Measurements from ENCODE around the gene TOR2A. TPM values are rescaled to one million over a fixed set of nuclear protein-coding genes. Genes with fewer than 3 reads are reported as not detected.
A peak's percentile ranks its signal among the peaks of the same experiment; 100 is the strongest.

The TOR2A gene
- total and polyA plus RNA-seq, 2 of the 8 experiments (the other 6 are each of a cell fraction or from before 2014, with no cell fraction given), result 18.7 to 24.9 TPM

- H3K27me3 ChIP-seq (replicated peaks in 1 of 4; ENCODE audit: control insufficient read depth in 3 of 4, extremely low read depth in 1 of 4, insufficient read depth in 3 of 4, low read length in 3 of 4), result no peaks in the 10 kb centered on the region
- no peak overlapping the region for H2BK12ac ChIP-seq (ENCODE audit: low read depth, low read length)
- 0 out of 2 replicates have a peak, but pooled peaks cover 2% of the 10 kb centered on the region for H3K23me2 ChIP-seq (ENCODE audit: low read depth, low read length)
- no peak overlapping the region for H2BK15ac ChIP-seq (ENCODE audit: low read length)
- peaks cover 3 to 11% (median 6%) of the 10 kb centered on the region in 4 experiments; a peak in 6 of 7 replicates for H3K4me1 ChIP-seq (replicated peaks in 1 of 4; ENCODE audit: control insufficient read depth in 3 of 4, insufficient read depth in 4 of 4, low read length in 3 of 4)
- H3K79me2 ChIP-seq (ENCODE audit: control insufficient read depth in 1 of 2, insufficient read depth in 2 of 2, low read length in 2 of 2), result no peaks in the 10 kb centered on the region
- no peak overlapping the region for H3K14ac ChIP-seq (ENCODE audit: insufficient read length)
- 91% methylated on average over 13 of the region's 16 CpGs; no CpG with 5 or more reads in 1 of the 2 experiments for WGBS, 2 experiments (ENCODE audit: extremely low coverage in 1 of 2, insufficient coverage in 1 of 2, insufficient read length in 1 of 2, insufficient replicate concordance in 2 of 2, low coverage in 1 of 2, low lambda C conversion rate in 2 of 2, missing lambda C conversion rate in 1 of 2)
- H2AFZ ChIP-seq (ENCODE audit: low read length), result no peak overlapping the region
- no peaks in the 10 kb centered on the region for H3K79me1 ChIP-seq (ENCODE audit: low read depth, low read length)
- H3K23ac ChIP-seq (ENCODE audit: insufficient read length), result no peak overlapping the region
- H3K4me2 ChIP-seq (ENCODE audit: insufficient read depth in 1 of 2, low read depth in 2 of 2, low read length in 2 of 2), result no peak overlapping the region
- CTCF ChIA-PET (ENCODE audit: partially characterized antibody), result interaction anchor here (0.6 to 5.0 kb wide), 12 partner anchors 16 to 250 kb away, joined by 3 to 23 read pairs (median 4); partner anchors contain the start of gene CFAP157
- H3K4ac ChIP-seq (replicated peaks; ENCODE audit: insufficient read length, low read depth, low read length), result no peak overlapping the region
- no peak overlapping the region for H2BK20ac ChIP-seq (ENCODE audit: low read length)
- no peak overlapping the region for H2BK5ac ChIP-seq (ENCODE audit: low read depth, low read length)
- H4K8ac ChIP-seq (ENCODE audit: extremely low read depth, insufficient read depth, low read length), result no peak overlapping the region; the same call in 1 of the 2 replicates
- TF ChIP-seq, protein P1, sequence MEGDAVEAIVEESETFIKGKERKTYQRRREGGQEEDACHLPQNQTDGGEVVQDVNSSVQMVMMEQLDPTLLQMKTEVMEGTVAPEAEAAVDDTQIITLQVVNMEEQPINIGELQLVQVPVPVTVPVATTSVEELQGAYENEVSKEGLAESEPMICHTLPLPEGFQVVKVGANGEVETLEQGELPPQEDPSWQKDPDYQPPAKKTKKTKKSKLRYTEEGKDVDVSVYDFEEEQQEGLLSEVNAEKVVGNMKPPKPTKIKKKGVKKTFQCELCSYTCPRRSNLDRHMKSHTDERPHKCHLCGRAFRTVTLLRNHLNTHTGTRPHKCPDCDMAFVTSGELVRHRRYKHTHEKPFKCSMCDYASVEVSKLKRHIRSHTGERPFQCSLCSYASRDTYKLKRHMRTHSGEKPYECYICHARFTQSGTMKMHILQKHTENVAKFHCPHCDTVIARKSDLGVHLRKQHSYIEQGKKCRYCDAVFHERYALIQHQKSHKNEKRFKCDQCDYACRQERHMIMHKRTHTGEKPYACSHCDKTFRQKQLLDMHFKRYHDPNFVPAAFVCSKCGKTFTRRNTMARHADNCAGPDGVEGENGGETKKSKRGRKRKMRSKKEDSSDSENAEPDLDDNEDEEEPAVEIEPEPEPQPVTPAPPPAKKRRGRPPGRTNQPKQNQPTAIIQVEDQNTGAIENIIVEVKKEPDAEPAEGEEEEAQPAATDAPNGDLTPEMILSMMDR (IDR thresholded peaks at IDR 0.05; ENCODE audit: control extremely low read depth in 1 of 3, insufficient read depth in 1 of 3, low read depth in 1 of 3, low read length in 3 of 3), result peak in 1 of 3 experiments; percentile 26; a peak in 1 of 4 replicates
- TF ChIP-seq EZH2 (IDR thresholded peaks at IDR 0.05; ENCODE audit: low read depth, low read length, severe bottlenecking), result no peak
- POLR2A ChIA-PET (ENCODE audit: partially characterized antibody), result interaction anchor here (0.6 kb wide), 2 partner anchors 53 to 72 kb away, joined by 3 to 4 read pairs; partner anchors contain the start of gene CDK9
- H3K9ac ChIP-seq (replicated peaks in 1 of 4; ENCODE audit: extremely low read depth in 1 of 4, low read depth in 3 of 4, low read length in 3 of 4), result no peak overlapping the region
- no peak overlapping the region for H3K27ac ChIP-seq (ENCODE audit: low read depth, low read length)
- no peak for DNase-seq (ENCODE audit: low read depth in 1 of 2, low spot score in 2 of 2)
- no peak overlapping the region for H3K18ac ChIP-seq (ENCODE audit: extremely low read depth, low read length)
- H3K36me3 ChIP-seq (ENCODE audit: control insufficient read depth in 2 of 4, insufficient read depth in 4 of 4, low read length in 3 of 4), result no peaks in the 10 kb centered on the region
- no peak overlapping the region for H2AK5ac ChIP-seq (ENCODE audit: low read depth, low read length)
- no peak overlapping the region for H4K5ac ChIP-seq (ENCODE audit: insufficient read length, low read depth, low read length)
- H3K56ac ChIP-seq (replicated peaks; ENCODE audit: insufficient read length, low read depth, low read length), result no peak overlapping the region
- no peak for FAIRE-seq
- no peak overlapping the region for H3K4me3 ChIP-seq (ENCODE audit: extremely low read depth in 1 of 4, insufficient read depth in 2 of 4, low read depth in 3 of 4, low read length in 4 of 4)
- no peaks in the 10 kb centered on the region for H3K9me3 ChIP-seq (ENCODE audit: insufficient read depth in 2 of 2, low read depth in 1 of 2, low read length in 1 of 2)
- no peak overlapping the region for H2BK120ac ChIP-seq (replicated peaks; ENCODE audit: low read depth, low read length)
- peaks cover 0 to 2% of the 10 kb centered on the region in 2 experiments for H4K20me1 ChIP-seq (replicated peaks in 1 of 2; ENCODE audit: control insufficient read depth in 1 of 2, insufficient read depth in 2 of 2, low read length in 2 of 2)
- H4K91ac ChIP-seq (replicated peaks; ENCODE audit: insufficient read length, low read length), result no peak overlapping the region
These were observed 3.2 kb downstream of the TOR2A start for GRCh38 chr9:127731938-127732337.
